Measurements from ENCODE around the gene WDFY3. TPM values are rescaled to one million over a fixed set of nuclear protein-coding genes. Genes with fewer than 3 reads are reported as not detected.

Gene WDFY3
- total RNA-seq, 5 donors from 2014 or later (not counting 1 experiment from before 2014, with no cell fraction given), result 0.47 to 1.3 (median 0.68) TPM

DNA sequence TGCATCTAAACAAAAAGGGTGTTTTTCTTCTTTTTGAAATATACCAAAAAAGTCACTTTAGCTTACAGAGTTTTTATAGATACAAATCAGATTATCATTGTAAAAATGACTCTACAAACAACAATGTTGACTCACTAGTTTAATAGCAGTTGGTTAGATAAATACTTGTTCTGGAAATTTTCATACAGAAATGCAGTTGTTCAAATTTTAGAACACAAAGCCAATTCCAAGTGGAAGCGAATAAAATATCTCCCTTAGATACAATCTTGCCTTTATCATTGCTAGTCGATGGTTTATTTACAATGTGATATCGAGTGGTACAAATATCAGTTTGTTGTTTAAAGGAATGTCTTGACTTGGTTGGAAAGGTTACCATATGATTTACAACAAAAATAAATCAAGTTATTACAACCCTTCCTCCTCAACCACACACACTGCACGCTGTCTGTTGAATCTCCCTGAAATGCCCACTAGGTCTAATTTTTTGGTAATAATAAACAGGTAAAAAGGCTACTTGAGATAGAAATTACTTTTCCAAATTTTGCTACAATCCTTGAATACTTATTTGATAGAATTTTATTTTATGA, 268.8 kb downstream of the WDFY3 start:
- ChIA-PET POLR2A (no interaction called here), CTCF (no interaction called here)
- Histone ChIP-seq H3K36me3 (ENCODE audit: control insufficient read depth in 2 of 2, extremely low read depth in 1 of 2, insufficient read depth in 1 of 2, low read length in 1 of 2) (no peaks in the 10 kb centered on the region), H3K9me3 (no peaks in the 10 kb centered on the region), H3K4me1 (ENCODE audit: control insufficient read depth in 1 of 2, extremely low read depth in 1 of 2, insufficient read depth in 2 of 2, low read length in 2 of 2) (no peaks in the 10 kb centered on the region), H3K27ac (ENCODE audit: low read length) (no peak overlapping the region), H3K4me3 (ENCODE audit: control insufficient read depth in 1 of 2, extremely low read depth in 1 of 2, low read length in 1 of 2) (no peak overlapping the region), H3K27me3 (replicated peaks in 1 of 2; ENCODE audit: control insufficient read depth in 2 of 2, extremely low read depth in 1 of 2, insufficient read depth in 2 of 2, low read length in 1 of 2) (no peaks in the 10 kb centered on the region)
- no CpG with 5 or more reads among the region's 4 CpGs for WGBS (ENCODE audit: insufficient coverage)
- DNase-seq (no peak), ATAC-seq (replicated peaks in 1 of 4) (no peak)
- Mint-ChIP-seq H3K4me3 (no peak overlapping the region), H3K27ac (no peak overlapping the region), H3K9me3 (no peaks in the 10 kb centered on the region), H3K4me1 (no peaks in the 10 kb centered on the region), H3K36me3 (no peaks in the 10 kb centered on the region), H3K27me3 (peaks cover 0 to 3% of the 10 kb centered on the region in 2 donors)

DNA sequence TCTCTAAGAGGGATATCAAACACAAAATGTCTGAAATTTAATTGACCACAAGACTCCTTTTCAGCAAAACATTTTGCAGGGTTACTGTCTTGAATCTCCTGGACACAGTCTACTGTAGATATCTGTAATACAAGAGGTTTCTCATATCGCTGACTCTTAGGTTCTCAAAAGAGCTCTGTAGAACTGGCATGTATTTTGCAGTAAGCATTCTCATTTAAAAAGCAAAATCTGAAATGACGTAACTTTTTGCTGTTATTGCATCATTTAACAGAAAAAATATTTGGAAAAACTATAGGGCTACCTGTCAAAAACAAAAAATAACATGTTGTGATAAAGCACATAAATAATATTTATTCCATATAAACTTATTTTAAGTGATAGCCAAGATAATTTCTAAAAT, 269.3 kb downstream of the WDFY3 start:
- DNase-seq (no peak), ATAC-seq (replicated peaks in 1 of 4) (no peak)
- Histone ChIP-seq H3K36me3 (ENCODE audit: control insufficient read depth in 2 of 2, extremely low read depth in 1 of 2, insufficient read depth in 1 of 2, low read length in 1 of 2) (no peaks in the 10 kb centered on the region), H3K27ac (ENCODE audit: low read length) (no peak overlapping the region), H3K4me3 (ENCODE audit: control insufficient read depth in 1 of 2, extremely low read depth in 1 of 2, low read length in 1 of 2) (no peak overlapping the region), H3K4me1 (ENCODE audit: control insufficient read depth in 1 of 2, extremely low read depth in 1 of 2, insufficient read depth in 2 of 2, low read length in 2 of 2) (no peaks in the 10 kb centered on the region), H3K27me3 (replicated peaks in 1 of 2; ENCODE audit: control insufficient read depth in 2 of 2, extremely low read depth in 1 of 2, insufficient read depth in 2 of 2, low read length in 1 of 2) (no peaks in the 10 kb centered on the region), H3K9me3 (no peaks in the 10 kb centered on the region)
- no peaks in the 10 kb centered on the region for H3K36me3 Mint-ChIP-seq
- no peak overlapping the region for H3K4me3 Mint-ChIP-seq
- H3K9me3 Mint-ChIP-seq, result no peaks in the 10 kb centered on the region
- no peak overlapping the region for H3K27ac Mint-ChIP-seq
- peaks cover 0 to 3% of the 10 kb centered on the region in 2 donors for H3K27me3 Mint-ChIP-seq
- ChIA-PET POLR2A (no interaction called here), CTCF (no interaction called here)
- H3K4me1 Mint-ChIP-seq, result no peaks in the 10 kb centered on the region
- no CpG with 5 or more reads among the region's 2 CpGs for WGBS (ENCODE audit: insufficient coverage)

DNA sequence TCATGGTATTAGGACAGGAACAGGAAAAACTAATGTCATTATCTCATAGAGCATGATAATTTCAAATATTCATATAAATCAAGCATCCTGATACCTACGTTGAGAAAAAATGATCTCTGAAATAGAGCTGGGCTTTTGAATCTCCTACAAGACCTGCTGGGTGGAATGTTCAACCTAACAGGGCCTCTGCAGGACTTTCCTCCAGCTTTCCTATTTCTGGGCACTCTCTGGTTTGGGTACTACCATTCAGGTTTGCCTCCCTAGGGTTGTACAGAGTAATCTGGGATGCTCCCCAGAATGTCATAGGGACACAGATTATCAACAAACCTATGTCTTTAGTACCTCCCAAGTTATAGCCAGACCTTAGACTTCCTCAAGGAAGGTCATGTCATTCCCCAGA, 274.7 kb downstream of the WDFY3 start:
- ATAC-seq (replicated peaks in 1 of 4) (no peak), DNase-seq (no peak)
- Histone ChIP-seq H3K4me3 (ENCODE audit: control insufficient read depth in 1 of 2, extremely low read depth in 1 of 2, low read length in 1 of 2) (no peak overlapping the region), H3K4me1 (ENCODE audit: control insufficient read depth in 1 of 2, extremely low read depth in 1 of 2, insufficient read depth in 2 of 2, low read length in 2 of 2) (no peaks in the 10 kb centered on the region), H3K27me3 (replicated peaks in 1 of 2; ENCODE audit: control insufficient read depth in 2 of 2, extremely low read depth in 1 of 2, insufficient read depth in 2 of 2, low read length in 1 of 2) (peaks cover 0 to 2% of the 10 kb centered on the region in 2 experiments), H3K9me3 (no peaks in the 10 kb centered on the region), H3K27ac (ENCODE audit: low read length) (no peak overlapping the region), H3K36me3 (ENCODE audit: control insufficient read depth in 2 of 2, extremely low read depth in 1 of 2, insufficient read depth in 1 of 2, low read length in 1 of 2) (no peaks in the 10 kb centered on the region)
- H3K27me3 Mint-ChIP-seq, result peaks cover 0 to 5% of the 10 kb centered on the region in 2 donors
- ChIA-PET CTCF (no interaction called here), POLR2A (no interaction called here)
- no peak overlapping the region for H3K27ac Mint-ChIP-seq
- no peaks in the 10 kb centered on the region for H3K9me3 Mint-ChIP-seq
- no peak overlapping the region for H3K4me3 Mint-ChIP-seq
- H3K4me1 Mint-ChIP-seq, result no peaks in the 10 kb centered on the region
- no peaks in the 10 kb centered on the region for H3K36me3 Mint-ChIP-seq
- 70% methylated on average over 1 of the region's 1 CpG for WGBS (ENCODE audit: insufficient coverage)

DNA sequence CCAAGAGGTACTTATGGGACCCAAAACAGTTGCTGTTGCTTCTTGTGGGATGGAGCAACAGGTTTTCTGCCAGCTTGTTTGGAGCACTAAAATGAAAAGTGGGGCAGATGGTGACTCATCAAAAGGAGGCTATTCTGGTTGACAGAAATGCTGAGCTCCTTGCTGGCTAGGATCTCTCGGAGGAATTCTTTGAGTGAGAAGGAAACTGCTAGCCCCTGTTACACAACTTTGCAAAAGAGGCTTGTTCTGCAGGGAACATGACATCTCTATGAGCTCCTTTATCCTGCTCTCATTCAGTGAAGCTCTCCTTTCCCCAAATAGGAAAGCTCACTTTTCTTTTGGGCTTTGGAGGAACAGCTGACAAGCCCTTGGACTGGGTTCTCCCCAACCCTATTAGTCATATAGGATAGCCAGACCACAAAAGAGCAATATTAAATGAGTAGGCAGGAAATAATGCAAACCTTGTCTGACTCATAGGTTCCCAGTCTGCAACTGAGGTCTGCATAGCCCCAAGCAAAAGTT, 275.3 kb downstream of the WDFY3 start:
- peaks cover 0 to 2% of the 10 kb centered on the region in 2 experiments for H3K27me3 ChIP-seq (replicated peaks in 1 of 2; ENCODE audit: control insufficient read depth in 2 of 2, extremely low read depth in 1 of 2, insufficient read depth in 2 of 2, low read length in 1 of 2)
- Mint-ChIP-seq H3K4me3 (no peak overlapping the region), H3K36me3 (no peaks in the 10 kb centered on the region), H3K4me1 (no peaks in the 10 kb centered on the region), H3K9me3 (peaks cover 0 to 2% (median 0%) of the 10 kb centered on the region in 3 donors), H3K27me3 (peaks cover 0 to 5% of the 10 kb centered on the region in 2 donors), H3K27ac (no peak overlapping the region)
- H3K27ac ChIP-seq (ENCODE audit: low read length), result no peak overlapping the region
- no peaks in the 10 kb centered on the region for H3K36me3 ChIP-seq (ENCODE audit: control insufficient read depth in 2 of 2, extremely low read depth in 1 of 2, insufficient read depth in 1 of 2, low read length in 1 of 2)
- no peak for ATAC-seq (replicated peaks in 1 of 4)
- H3K4me3 ChIP-seq (ENCODE audit: control insufficient read depth in 1 of 2, extremely low read depth in 1 of 2, low read length in 1 of 2), result no peak overlapping the region
- WGBS (ENCODE audit: insufficient coverage), result 80% methylated on average over 1 of the region's 1 CpG
- H3K4me1 ChIP-seq (ENCODE audit: control insufficient read depth in 1 of 2, extremely low read depth in 1 of 2, insufficient read depth in 2 of 2, low read length in 2 of 2), result no peaks in the 10 kb centered on the region
- no peak for DNase-seq
- ChIA-PET POLR2A (no interaction called here), CTCF (no interaction called here)
- no peaks in the 10 kb centered on the region for H3K9me3 ChIP-seq

DNA sequence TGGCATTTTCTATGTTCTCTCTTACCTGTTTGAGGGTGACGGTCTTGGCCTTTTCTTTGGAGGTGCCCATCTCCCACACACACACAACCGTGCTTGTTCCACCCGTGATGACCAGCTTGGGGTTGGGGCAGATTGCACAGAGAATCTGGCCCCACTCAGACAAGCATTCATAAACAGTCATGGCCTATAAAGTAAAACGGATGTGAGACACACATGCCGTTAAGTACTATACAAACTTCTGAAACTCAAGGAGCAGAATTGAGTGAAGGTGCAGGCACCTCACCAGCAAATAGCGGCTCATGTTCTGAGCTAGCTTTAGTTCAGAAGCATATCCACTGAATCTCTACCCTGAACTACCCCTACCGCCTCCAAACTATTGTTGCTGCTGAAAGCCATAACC, 276.0 kb downstream of the WDFY3 start:
- H3K27me3 ChIP-seq (replicated peaks in 1 of 2; ENCODE audit: control insufficient read depth in 2 of 2, extremely low read depth in 1 of 2, insufficient read depth in 2 of 2, low read length in 1 of 2), result peaks cover 0 to 2% of the 10 kb centered on the region in 2 experiments
- CTCF ChIA-PET, result no interaction called here
- H3K27me3 Mint-ChIP-seq, result peaks cover 0 to 5% of the 10 kb centered on the region in 2 donors
- peak overlapping the region in 1 of 2 donors; percentile 58 for H3K27ac Mint-ChIP-seq
- POLR2A ChIA-PET, result no interaction called here
- H3K36me3 ChIP-seq (ENCODE audit: control insufficient read depth in 2 of 2, extremely low read depth in 1 of 2, insufficient read depth in 1 of 2, low read length in 1 of 2), result no peaks in the 10 kb centered on the region
- H3K4me3 Mint-ChIP-seq, result no peak overlapping the region
- H3K4me3 ChIP-seq (ENCODE audit: control insufficient read depth in 1 of 2, extremely low read depth in 1 of 2, low read length in 1 of 2), result no peak overlapping the region
- no peak for ATAC-seq (replicated peaks in 1 of 4)
- no peaks in the 10 kb centered on the region for H3K9me3 ChIP-seq
- H3K36me3 Mint-ChIP-seq, result no peaks in the 10 kb centered on the region
- peaks cover 0 to 3% (median 0%) of the 10 kb centered on the region in 3 donors for H3K9me3 Mint-ChIP-seq
- no peak for DNase-seq
- no peaks in the 10 kb centered on the region for H3K4me1 ChIP-seq (ENCODE audit: control insufficient read depth in 1 of 2, extremely low read depth in 1 of 2, insufficient read depth in 2 of 2, low read length in 2 of 2)
- 81% methylated on average over 4 of the region's 7 CpGs for WGBS (ENCODE audit: insufficient coverage)
- no peak overlapping the region for H3K27ac ChIP-seq (ENCODE audit: low read length)
- no peaks in the 10 kb centered on the region for H3K4me1 Mint-ChIP-seq

DNA sequence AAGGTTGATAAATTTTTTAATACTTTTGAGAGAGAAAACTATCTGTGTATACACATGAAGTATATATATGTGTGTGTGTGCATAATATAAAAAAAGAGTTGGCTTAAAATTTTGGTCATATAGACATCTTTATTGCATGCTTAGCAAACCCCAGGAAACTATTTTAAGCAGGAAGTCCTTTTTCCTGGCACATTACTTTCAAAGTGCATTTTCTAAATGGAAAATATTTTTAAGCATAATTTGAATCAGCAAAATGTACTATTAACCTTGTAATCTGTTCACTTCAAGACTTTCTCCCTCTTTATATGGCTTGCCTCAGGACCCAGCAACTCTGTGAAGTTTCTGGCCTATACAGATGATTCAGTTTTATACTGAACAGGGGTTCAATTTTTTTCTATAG, 277.3 kb downstream of the WDFY3 start:
- Mint-ChIP-seq H3K27me3 (peaks cover 0 to 5% of the 10 kb centered on the region in 2 donors), H3K9me3 (peaks cover 0 to 3% (median 0%) of the 10 kb centered on the region in 3 donors), H3K4me3 (no peak overlapping the region), H3K36me3 (no peaks in the 10 kb centered on the region), H3K4me1 (no peaks in the 10 kb centered on the region), H3K27ac (no peak overlapping the region)
- no peaks in the 10 kb centered on the region for H3K9me3 ChIP-seq
- POLR2A ChIA-PET, result no interaction called here
- no peaks in the 10 kb centered on the region for H3K36me3 ChIP-seq (ENCODE audit: control insufficient read depth in 2 of 2, extremely low read depth in 1 of 2, insufficient read depth in 1 of 2, low read length in 1 of 2)
- no peak overlapping the region for H3K4me3 ChIP-seq (ENCODE audit: control insufficient read depth in 1 of 2, extremely low read depth in 1 of 2, low read length in 1 of 2)
- peaks cover 0 to 2% of the 10 kb centered on the region in 2 experiments for H3K27me3 ChIP-seq (replicated peaks in 1 of 2; ENCODE audit: control insufficient read depth in 2 of 2, extremely low read depth in 1 of 2, insufficient read depth in 2 of 2, low read length in 1 of 2)
- DNase-seq (no peak), ATAC-seq (replicated peaks in 1 of 4) (no peak)
- H3K4me1 ChIP-seq (ENCODE audit: control insufficient read depth in 1 of 2, extremely low read depth in 1 of 2, insufficient read depth in 2 of 2, low read length in 2 of 2), result no peaks in the 10 kb centered on the region
- CTCF ChIA-PET, result no interaction called here
- no peak overlapping the region for H3K27ac ChIP-seq (ENCODE audit: low read length)

DNA sequence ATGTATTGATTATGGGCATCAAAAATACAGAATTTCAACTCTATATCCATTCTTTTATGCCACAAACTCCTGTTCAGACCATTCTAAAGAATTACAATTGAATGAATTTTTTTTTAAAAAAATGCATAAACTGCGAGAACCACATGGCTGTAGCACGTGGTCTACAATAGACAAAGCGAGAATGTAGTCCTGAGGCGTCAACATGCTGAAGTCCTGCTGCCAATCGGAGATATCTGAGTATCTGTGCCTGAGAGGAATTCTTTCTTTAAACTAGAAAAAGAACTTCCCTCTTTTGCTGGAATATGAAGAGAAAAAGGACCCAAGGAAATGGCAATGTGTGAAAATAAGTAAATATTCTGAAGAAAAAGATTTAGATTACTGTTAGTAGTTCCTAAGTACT, 277.9 kb downstream of the WDFY3 start:
- peaks cover 0 to 3% (median 0%) of the 10 kb centered on the region in 3 donors for H3K9me3 Mint-ChIP-seq
- H3K4me1 ChIP-seq (ENCODE audit: control insufficient read depth in 1 of 2, extremely low read depth in 1 of 2, insufficient read depth in 2 of 2, low read length in 2 of 2), result no peaks in the 10 kb centered on the region
- ChIA-PET POLR2A (no interaction called here), CTCF (no interaction called here)
- no peak for ATAC-seq (replicated peaks in 1 of 4)
- H3K27me3 Mint-ChIP-seq, result peaks cover 0 to 5% of the 10 kb centered on the region in 2 donors
- H3K4me1 Mint-ChIP-seq, result no peaks in the 10 kb centered on the region
- peaks cover 0 to 2% of the 10 kb centered on the region in 2 experiments for H3K27me3 ChIP-seq (replicated peaks in 1 of 2; ENCODE audit: control insufficient read depth in 2 of 2, extremely low read depth in 1 of 2, insufficient read depth in 2 of 2, low read length in 1 of 2)
- no peak for DNase-seq
- H3K36me3 Mint-ChIP-seq, result no peaks in the 10 kb centered on the region
- no peak overlapping the region for H3K27ac ChIP-seq (ENCODE audit: low read length)
- no peak overlapping the region for H3K27ac Mint-ChIP-seq
- no peak overlapping the region for H3K4me3 Mint-ChIP-seq
- no peak overlapping the region for H3K4me3 ChIP-seq (ENCODE audit: control insufficient read depth in 1 of 2, extremely low read depth in 1 of 2, low read length in 1 of 2)
- no peaks in the 10 kb centered on the region for H3K9me3 ChIP-seq
- WGBS (ENCODE audit: insufficient coverage), result 90% methylated on average over 2 of the region's 5 CpGs
- H3K36me3 ChIP-seq (ENCODE audit: control insufficient read depth in 2 of 2, extremely low read depth in 1 of 2, insufficient read depth in 1 of 2, low read length in 1 of 2), result no peaks in the 10 kb centered on the region

Measured in T-cell (primary cell).